Measurements from ENCODE around the gene ABCA13. TPM values are rescaled to one million over a fixed set of nuclear protein-coding genes. Genes with fewer than 3 reads are reported as not detected.

Gene ABCA13
- total RNA-seq, 1 donor from 2014 or later = 0.44 TPM

DNA sequence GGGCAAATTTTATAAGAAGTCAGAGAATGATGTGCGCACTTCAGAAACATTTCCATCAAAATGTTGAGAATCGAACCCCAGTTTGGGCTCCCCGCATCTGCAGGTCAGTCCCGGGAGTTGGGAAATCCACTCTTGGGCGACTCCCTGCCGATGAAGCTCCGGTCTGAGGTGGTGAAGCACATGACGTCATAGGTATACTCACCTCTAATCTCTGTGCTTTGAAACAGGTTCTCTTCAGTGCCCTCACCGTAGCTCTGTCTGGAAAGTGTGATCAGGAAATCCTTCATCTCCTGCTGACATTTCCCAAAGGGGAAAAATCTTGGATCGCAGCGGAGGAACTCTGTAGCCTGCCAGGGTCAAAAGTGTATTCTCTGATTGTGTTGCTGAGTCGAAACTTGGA lies 138.5 kb downstream of the ABCA13 start:
- no peak for DNase-seq (ENCODE audit: low spot score)
- Mint-ChIP-seq H3K4me1 (ENCODE audit: unreplicated experiment) (no peaks in the 10 kb centered on the region), H3K27ac (ENCODE audit: unreplicated experiment) (no peak overlapping the region), H3K36me3 (ENCODE audit: low read depth, unreplicated experiment) (no peaks in the 10 kb centered on the region), H3K27me3 (ENCODE audit: unreplicated experiment) (no peaks in the 10 kb centered on the region), H3K9me3 (ENCODE audit: unreplicated experiment) (no peaks in the 10 kb centered on the region), H3K4me3 (ENCODE audit: unreplicated experiment) (no peak overlapping the region)
- TF ChIP-seq, protein P1, sequence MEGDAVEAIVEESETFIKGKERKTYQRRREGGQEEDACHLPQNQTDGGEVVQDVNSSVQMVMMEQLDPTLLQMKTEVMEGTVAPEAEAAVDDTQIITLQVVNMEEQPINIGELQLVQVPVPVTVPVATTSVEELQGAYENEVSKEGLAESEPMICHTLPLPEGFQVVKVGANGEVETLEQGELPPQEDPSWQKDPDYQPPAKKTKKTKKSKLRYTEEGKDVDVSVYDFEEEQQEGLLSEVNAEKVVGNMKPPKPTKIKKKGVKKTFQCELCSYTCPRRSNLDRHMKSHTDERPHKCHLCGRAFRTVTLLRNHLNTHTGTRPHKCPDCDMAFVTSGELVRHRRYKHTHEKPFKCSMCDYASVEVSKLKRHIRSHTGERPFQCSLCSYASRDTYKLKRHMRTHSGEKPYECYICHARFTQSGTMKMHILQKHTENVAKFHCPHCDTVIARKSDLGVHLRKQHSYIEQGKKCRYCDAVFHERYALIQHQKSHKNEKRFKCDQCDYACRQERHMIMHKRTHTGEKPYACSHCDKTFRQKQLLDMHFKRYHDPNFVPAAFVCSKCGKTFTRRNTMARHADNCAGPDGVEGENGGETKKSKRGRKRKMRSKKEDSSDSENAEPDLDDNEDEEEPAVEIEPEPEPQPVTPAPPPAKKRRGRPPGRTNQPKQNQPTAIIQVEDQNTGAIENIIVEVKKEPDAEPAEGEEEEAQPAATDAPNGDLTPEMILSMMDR (IDR thresholded peaks at IDR 0.05; ENCODE audit: unreplicated experiment) = no peak

GRCh38 chr7:48311464-48312100 lies 140.3 kb downstream of the ABCA13 start:
- Mint-ChIP-seq H3K27ac (ENCODE audit: unreplicated experiment) (no peak overlapping the region), H3K27me3 (ENCODE audit: unreplicated experiment) (no peaks in the 10 kb centered on the region), H3K4me3 (ENCODE audit: unreplicated experiment) (no peak overlapping the region), H3K4me1 (ENCODE audit: unreplicated experiment) (no peaks in the 10 kb centered on the region), H3K36me3 (ENCODE audit: low read depth, unreplicated experiment) (no peaks in the 10 kb centered on the region), H3K9me3 (ENCODE audit: unreplicated experiment) (no peaks in the 10 kb centered on the region)
- DNase-seq (ENCODE audit: low spot score) = no peak
- TF ChIP-seq, protein P1 (IDR thresholded peaks at IDR 0.05; ENCODE audit: unreplicated experiment) = no peak

DNA sequence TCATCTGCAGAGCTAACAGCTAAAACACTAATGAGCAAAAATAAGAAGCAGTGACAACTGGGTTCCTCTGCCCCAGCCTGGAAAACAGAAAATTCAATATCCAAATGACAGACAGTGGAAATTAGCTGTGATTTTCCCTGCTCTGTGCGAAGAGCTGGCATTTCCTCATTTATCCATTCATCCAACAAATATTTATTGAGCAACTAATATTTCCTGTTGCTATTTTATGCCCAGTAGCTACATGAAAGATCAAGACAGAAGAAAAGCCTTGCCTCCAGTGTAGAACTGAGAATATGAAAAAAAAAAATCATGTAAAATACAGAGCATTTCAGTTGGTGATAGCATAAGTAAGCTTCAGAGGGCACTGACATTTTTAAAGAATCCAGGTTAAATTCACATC lies 140.9 kb downstream of the ABCA13 start:
- Mint-ChIP-seq H3K36me3 (ENCODE audit: low read depth, unreplicated experiment) (no peaks in the 10 kb centered on the region), H3K4me3 (ENCODE audit: unreplicated experiment) (no peak overlapping the region), H3K4me1 (ENCODE audit: unreplicated experiment) (peaks cover 2% of the 10 kb centered on the region), H3K9me3 (ENCODE audit: unreplicated experiment) (no peaks in the 10 kb centered on the region), H3K27me3 (ENCODE audit: unreplicated experiment) (no peaks in the 10 kb centered on the region), H3K27ac (ENCODE audit: unreplicated experiment) (no peak overlapping the region)
- TF ChIP-seq, protein P1 (IDR thresholded peaks at IDR 0.05; ENCODE audit: unreplicated experiment) = no peak
- no peak for DNase-seq (ENCODE audit: low spot score)

DNA sequence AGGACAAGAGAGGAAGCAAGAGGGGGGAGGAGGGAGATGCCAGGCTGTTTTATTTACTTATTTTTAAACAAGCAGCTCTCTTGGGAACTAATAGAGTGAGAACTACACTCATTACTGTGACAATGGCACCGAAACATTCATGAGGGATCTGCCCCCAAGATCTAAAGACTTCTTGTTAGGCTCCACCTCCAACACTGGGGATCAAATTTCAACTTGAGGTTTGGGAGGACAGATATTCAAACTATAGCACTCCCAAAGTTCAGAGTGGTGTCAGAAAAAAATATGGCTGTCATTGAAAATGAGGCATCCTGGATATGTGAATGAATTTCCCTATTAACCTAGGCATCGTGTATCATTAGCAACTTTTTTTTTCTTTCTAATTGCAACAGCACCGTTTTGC lies 145.5 kb downstream of the ABCA13 start:
- TF ChIP-seq, protein P1 (IDR thresholded peaks at IDR 0.05; ENCODE audit: unreplicated experiment) = no peak
- Mint-ChIP-seq H3K27ac (ENCODE audit: unreplicated experiment) (no peak overlapping the region), H3K4me3 (ENCODE audit: unreplicated experiment) (no peak overlapping the region), H3K9me3 (ENCODE audit: unreplicated experiment) (no peaks in the 10 kb centered on the region), H3K4me1 (ENCODE audit: unreplicated experiment) (peaks cover 5% of the 10 kb centered on the region), H3K27me3 (ENCODE audit: unreplicated experiment) (peaks cover 3% of the 10 kb centered on the region), H3K36me3 (ENCODE audit: low read depth, unreplicated experiment) (no peaks in the 10 kb centered on the region)
- DNase-seq (ENCODE audit: low spot score) = no peak

GRCh38 chr7:48317360-48317759 lies 146.1 kb downstream of the ABCA13 start:
- Mint-ChIP-seq H3K27ac (ENCODE audit: unreplicated experiment) (peak overlapping the region; percentile 24), H3K27me3 (ENCODE audit: unreplicated experiment) (peaks cover 3% of the 10 kb centered on the region), H3K4me1 (ENCODE audit: unreplicated experiment) (peaks cover 5% of the 10 kb centered on the region), H3K36me3 (ENCODE audit: low read depth, unreplicated experiment) (no peaks in the 10 kb centered on the region), H3K9me3 (ENCODE audit: unreplicated experiment) (no peaks in the 10 kb centered on the region), H3K4me3 (ENCODE audit: unreplicated experiment) (no peak overlapping the region)
- no peak for DNase-seq (ENCODE audit: low spot score)
- TF ChIP-seq, protein P1 (IDR thresholded peaks at IDR 0.05; ENCODE audit: unreplicated experiment) = no peak

Data from endothelial cell (in vitro differentiated cells).